Measurements from ENCODE around the gene PPP1R37. TPM values are rescaled to one million over a fixed set of nuclear protein-coding genes. Genes with fewer than 3 reads are reported as not detected.

The PPP1R37 gene
- total RNA-seq, 1 experiment from 2014 or later, result 20.4 TPM

GRCh38 chr19:45136507-45137178, 43.7 kb downstream of the PPP1R37 start:
- Histone ChIP-seq H3K36me3 (ENCODE audit: control insufficient read depth, insufficient read depth, low read length) (no peaks in the 10 kb centered on the region), H3K27me3 (ENCODE audit: control insufficient read depth, insufficient read depth, low read length) (no peaks in the 10 kb centered on the region), H3K4me3 (ENCODE audit: low read depth in 2 of 2, low read length in 2 of 2) (no peak overlapping the region), H3K9me3 (ENCODE audit: control insufficient read depth, insufficient read depth, low read depth, low read length) (no peaks in the 10 kb centered on the region), H3K4me1 (ENCODE audit: control insufficient read depth, insufficient read depth, low read length) (no peaks in the 10 kb centered on the region), H3K27ac (ENCODE audit: low read length) (no peak overlapping the region)
- DNase-seq (ENCODE audit: low read depth, low spot score) (no peak), ATAC-seq (no peak)
- intact Hi-C loops (cut with micrococcal nuclease; ENCODE audit: unreplicated experiment) (no loop called here), in situ Hi-C loops (cut with HindIII; ENCODE audit: low pct_unique_long_range_greater_than_20kb, low sequenced_read_pairs) (no loop called here)
- BruUV-seq (replicated peaks), result no TSS peak
- TF ChIP-seq POLR2AphosphoS5 (IDR thresholded peaks at IDR 0.05; ENCODE audit: low read depth, low read length), result no peak
- TF ChIP-seq TCF7L2 (IDR thresholded peaks at IDR 0.05; ENCODE audit: low read depth, low read length), result no peak
- TF ChIP-seq CTCF (IDR thresholded peaks at IDR 0.05), result no peak
- TF ChIP-seq SIN3A (IDR thresholded peaks at IDR 0.05; ENCODE audit: borderline replicate concordance, insufficient read depth, low read depth, low read length), result no peak
- TF ChIP-seq REST (IDR thresholded peaks at IDR 0.05; ENCODE audit: insufficient read depth in 1 of 2, low read depth in 2 of 2, low read length in 1 of 2), result no peak
- ChIA-PET CTCF (no interaction called here), POLR2A (no interaction called here)

- TF ChIP-seq REST (IDR thresholded peaks at IDR 0.05; ENCODE audit: insufficient read depth in 1 of 2, low read depth in 2 of 2, low read length in 1 of 2), result no peak
- TF ChIP-seq SIN3A (IDR thresholded peaks at IDR 0.05; ENCODE audit: borderline replicate concordance, insufficient read depth, low read depth, low read length), result no peak
- no peak for TF ChIP-seq POLR2AphosphoS5 (IDR thresholded peaks at IDR 0.05; ENCODE audit: low read depth, low read length)
- TF ChIP-seq CTCF (IDR thresholded peaks at IDR 0.05), result no peak
- TF ChIP-seq TCF7L2 (IDR thresholded peaks at IDR 0.05; ENCODE audit: low read depth, low read length), result no peak
- POLR2A ChIA-PET, result no interaction called here
- Histone ChIP-seq H3K27ac (ENCODE audit: low read length) (no peak overlapping the region), H3K4me1 (ENCODE audit: control insufficient read depth, insufficient read depth, low read length) (no peaks in the 10 kb centered on the region), H3K4me3 (ENCODE audit: low read depth in 2 of 2, low read length in 2 of 2) (no peak overlapping the region), H3K9me3 (ENCODE audit: control insufficient read depth, insufficient read depth, low read depth, low read length) (no peaks in the 10 kb centered on the region), H3K36me3 (ENCODE audit: control insufficient read depth, insufficient read depth, low read length) (no peaks in the 10 kb centered on the region), H3K27me3 (ENCODE audit: control insufficient read depth, insufficient read depth, low read length) (no peaks in the 10 kb centered on the region)
- intact Hi-C loops (cut with micrococcal nuclease; ENCODE audit: unreplicated experiment) (no loop called here), in situ Hi-C loops (cut with HindIII; ENCODE audit: low pct_unique_long_range_greater_than_20kb, low sequenced_read_pairs) (no loop called here)
- CTCF ChIA-PET, result no interaction called here
- no peak for DNase-seq (ENCODE audit: low read depth, low spot score)
- no peak for ATAC-seq
- no TSS peak for BruUV-seq (replicated peaks)
Measured at GRCh38 chr19:45137179-45137761, 44.3 kb downstream of the PPP1R37 start.
